Hepatocyte (in vitro differentiated cells): Measurements from ENCODE around the gene CHMP5. TPM values are rescaled to one million over a fixed set of nuclear protein-coding genes. Genes with fewer than 3 reads are reported as not detected.

ENCODE experiments used
- DNase-seq: peaks from one replicate; pipeline ENCODE4 v3.0.0-alpha.2; 2016; ENCODE audit warnings: low spot score
- H2AFZ ChIP-seq: fragments of 200-600 bp; sonication (generic); 2 replicates; pipeline ENCODE4 v1.6.0; 2016; ENCODE audit warnings: antibody characterized with exemption, mild to moderate bottlenecking
- H3K27ac ChIP-seq: fragments of 200-600 bp; sonication (generic); 2 replicates; pipeline ENCODE4 v1.5.1; 2016; ENCODE audit warnings: mild to moderate bottlenecking
- H3K27me3 ChIP-seq: fragments of 200-600 bp; sonication (generic); 2 replicates; pipeline ENCODE4 v1.6.1; 2016
- H3K36me3 ChIP-seq: fragments of 200-600 bp; sonication (generic); replicated peaks from 2 replicates; pipeline ENCODE4 v1.5.1; 2016; ENCODE audit warnings: low read depth; ENCODE audit not compliant: insufficient read depth
- H3K4me1 ChIP-seq: fragments of 200-600 bp; sonication (generic); 2 replicates; pipeline ENCODE4 v1.5.1; 2016; ENCODE audit warnings: mild to moderate bottlenecking, moderate library complexity; ENCODE audit not compliant: insufficient read depth
- H3K4me2 ChIP-seq: fragments of 200-600 bp; sonication (generic); 2 replicates; pipeline ENCODE4 v1.6.0; 2016
- H3K4me3 ChIP-seq: fragments of 200-600 bp; sonication (generic); 2 replicates; pipeline ENCODE4 v1.5.1; 2016; ENCODE audit warnings: mild to moderate bottlenecking
- H3K79me2 ChIP-seq: fragments of 200-600 bp; sonication (generic); 2 replicates; pipeline ENCODE4 v1.6.0; 2017; ENCODE audit warnings: mild to moderate bottlenecking
- H3K9me2 ChIP-seq: fragments of 200-600 bp; sonication (generic); replicated peaks from 2 replicates; pipeline ENCODE4 v1.6.0; 2017; ENCODE audit warnings: mild to moderate bottlenecking; ENCODE audit not compliant: insufficient read depth
- H3K9me3 ChIP-seq: fragments of 200-600 bp; sonication (generic); 2 replicates; pipeline ENCODE4 v1.5.1; 2016; ENCODE audit warnings: low read depth, mild to moderate bottlenecking
- H4K20me1 ChIP-seq: fragments of 200-600 bp; sonication (generic); 2 replicates; pipeline ENCODE4 v1.6.0; 2016; ENCODE audit warnings: mild to moderate bottlenecking; ENCODE audit not compliant: insufficient read depth, poor library complexity, severe bottlenecking
- CTCF ChIP-seq: fragments of 200-600 bp; sonication (generic); IDR thresholded peaks from 2 replicates; pipeline ENCODE4 v1.5.1; 2016; ENCODE audit warnings: antibody characterized with exemption, mild to moderate bottlenecking; ENCODE audit not compliant: poor library complexity
- EZH2 ChIP-seq: fragments of 200-600 bp; sonication (generic); IDR thresholded peaks from 2 replicates; pipeline ENCODE4 v1.6.1; 2016; ENCODE audit warnings: antibody characterized with exemption, mild to moderate bottlenecking, borderline replicate concordance
- EZH2phosphoT487 ChIP-seq: fragments of 200-600 bp; sonication (generic); IDR thresholded peaks from one replicate; pipeline ENCODE4 v1.6.1; 2018; ENCODE audit warnings: antibody characterized with exemption, mild to moderate bottlenecking, low read depth, moderate library complexity; ENCODE audit not compliant: unreplicated experiment, severe bottlenecking
- WGBS: methylation state at CpG from one replicate; pipeline ENCODE4 v1.1.6; 2016; ENCODE audit warnings: low lambda C conversion rate; ENCODE audit errors: missing lambda C conversion rate; 5-methylcytosine and 5-hydroxymethylcytosine counted together
- polyA plus RNA-seq: library from polyadenylated mRNA; unstranded; fragments of >200 nt; fragmentation: Nextera tagmentation; extraction: Ambion mirVana; gene quantifications from 2 replicates; pipeline ENCODE4 v1.2.1, GENCODE V29; 2016
- total RNA-seq: library from RNA; depleted of rRNA; stranded (reverse); fragments of >200 nt; gene quantifications from 2 replicates; pipeline ENCODE4 v1.2.3, GENCODE V29; 2014

The CHMP5 gene
- total and polyA plus RNA-seq, 2 experiments from 2014 or later, result 91.5 to 109 TPM

DNA sequence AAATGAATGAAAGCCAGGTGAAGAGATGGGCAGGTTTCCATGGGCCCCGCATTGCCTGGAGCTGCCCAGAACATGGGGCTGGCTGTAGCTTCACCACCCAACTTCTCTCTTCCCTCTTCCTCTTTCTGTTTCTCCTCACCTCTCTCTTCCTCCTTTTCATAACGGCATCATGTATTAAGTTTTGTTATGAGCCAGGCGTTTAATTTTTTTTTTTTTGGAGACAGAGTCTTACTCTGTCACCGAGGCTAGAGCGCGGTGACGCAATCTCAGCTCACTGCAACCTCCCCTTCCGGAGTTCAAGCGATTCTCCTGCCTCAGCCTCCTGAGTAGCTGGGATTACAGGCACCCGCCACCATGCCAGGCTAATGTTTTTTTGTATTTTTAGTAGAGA is 37.8 kb upstream of the CHMP5 start:
- Histone ChIP-seq H3K27ac (no peak overlapping the region), H3K36me3 (no peaks in the 10 kb centered on the region), H2AFZ (no peak overlapping the region), H3K27me3 (no peaks in the 10 kb centered on the region), H3K4me1 (peaks cover 4% of the 10 kb centered on the region), H4K20me1 (no peaks in the 10 kb centered on the region), H3K4me3 (no peak overlapping the region), H3K4me2 (no peak overlapping the region), H3K9me3 (no peaks in the 10 kb centered on the region), H3K9me2 (no peaks in the 10 kb centered on the region), H3K79me2 (no peaks in the 10 kb centered on the region)
- WGBS, result 94% methylated on average over 10 of the region's 10 CpGs
- TF ChIP-seq EZH2phosphoT487 (no peak), EZH2 (no peak), CTCF (no peak)
- no peak for DNase-seq

DNA sequence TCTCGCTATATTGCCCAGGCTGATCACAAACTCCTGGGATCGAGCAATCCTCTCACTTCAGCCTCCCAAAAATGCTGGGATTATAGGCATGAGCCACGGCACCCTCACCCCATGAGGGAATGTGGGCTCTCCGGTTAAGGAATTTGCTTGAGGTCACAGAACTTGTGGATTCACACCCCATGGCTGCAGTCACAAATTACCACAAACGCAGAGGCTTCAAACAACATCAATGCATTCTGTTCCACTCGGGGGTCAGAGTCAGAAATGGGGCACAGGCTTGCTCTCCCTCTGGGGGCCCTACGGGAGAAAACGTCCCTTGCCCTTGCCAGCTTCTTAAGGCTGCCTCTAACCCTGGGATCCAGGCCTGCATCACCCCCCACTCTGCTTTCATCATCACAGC is 37.1 kb upstream of the CHMP5 start:
- WGBS, result 80% methylated on average over 8 of the region's 8 CpGs
- H2AFZ ChIP-seq, result no peak overlapping the region
- H4K20me1 ChIP-seq, result no peaks in the 10 kb centered on the region
- no peaks in the 10 kb centered on the region for H3K9me3 ChIP-seq
- H3K4me2 ChIP-seq, result no peak overlapping the region
- TF ChIP-seq CTCF (no peak), EZH2phosphoT487 (no peak), EZH2 (no peak)
- H3K4me1 ChIP-seq, result peaks cover 4% of the 10 kb centered on the region
- H3K36me3 ChIP-seq, result no peaks in the 10 kb centered on the region
- H3K27ac ChIP-seq, result no peak overlapping the region
- H3K4me3 ChIP-seq, result no peak overlapping the region
- DNase-seq, result no peak
- H3K9me2 ChIP-seq, result no peaks in the 10 kb centered on the region
- H3K27me3 ChIP-seq, result no peaks in the 10 kb centered on the region
- no peaks in the 10 kb centered on the region for H3K79me2 ChIP-seq

DNA sequence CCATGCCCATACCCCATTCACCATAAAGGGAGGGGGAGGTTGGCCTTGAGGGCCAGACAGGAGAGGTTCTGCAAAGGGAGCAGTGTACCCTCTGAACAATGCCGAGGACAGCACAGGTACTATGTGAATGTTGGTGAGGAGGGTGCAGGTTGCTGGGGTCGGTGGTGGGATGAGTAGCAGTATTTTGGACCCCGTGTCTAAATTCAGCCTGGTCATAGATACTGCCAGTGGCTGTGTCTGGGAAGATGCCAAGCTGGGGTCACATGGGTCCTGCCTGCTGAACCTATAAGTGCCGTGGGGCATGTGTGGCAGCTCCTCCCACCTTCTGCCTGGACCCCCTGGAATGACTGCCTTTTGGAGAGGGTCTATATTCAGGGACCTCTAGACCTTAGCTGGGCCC is 36.2 kb upstream of the CHMP5 start:
- H3K79me2 ChIP-seq, result no peaks in the 10 kb centered on the region
- H3K27me3 ChIP-seq, result no peaks in the 10 kb centered on the region
- 84% methylated on average over 4 of the region's 4 CpGs for WGBS
- H3K27ac ChIP-seq, result no peak overlapping the region
- DNase-seq, result no peak
- no peak overlapping the region for H3K4me3 ChIP-seq
- no peaks in the 10 kb centered on the region for H3K9me2 ChIP-seq
- H3K9me3 ChIP-seq, result no peaks in the 10 kb centered on the region
- H3K36me3 ChIP-seq, result no peaks in the 10 kb centered on the region
- H3K4me2 ChIP-seq, result no peak overlapping the region
- H2AFZ ChIP-seq, result no peak overlapping the region
- H4K20me1 ChIP-seq, result no peaks in the 10 kb centered on the region
- peaks cover 4% of the 10 kb centered on the region for H3K4me1 ChIP-seq
- TF ChIP-seq EZH2 (no peak), EZH2phosphoT487 (no peak), CTCF (no peak)

GRCh38 chr9:33229359-33230114 is 35.3 kb upstream of the CHMP5 start:
- Histone ChIP-seq H3K27ac (no peak overlapping the region), H3K9me2 (no peaks in the 10 kb centered on the region), H3K36me3 (no peaks in the 10 kb centered on the region), H3K27me3 (no peaks in the 10 kb centered on the region), H3K79me2 (no peaks in the 10 kb centered on the region), H3K9me3 (no peaks in the 10 kb centered on the region), H2AFZ (no peak overlapping the region), H3K4me3 (no peak overlapping the region), H4K20me1 (no peaks in the 10 kb centered on the region), H3K4me1 (peaks cover 4% of the 10 kb centered on the region), H3K4me2 (no peak overlapping the region)
- WGBS, result 72% methylated on average over 9 of the region's 9 CpGs
- TF ChIP-seq CTCF (peak; percentile 53), EZH2phosphoT487 (no peak)
- peak; percentile 82 for DNase-seq
